T47D (cell line): Measurements from ENCODE around the gene GCHFR.

Experiments used
- DNase-seq, 2 experiments: peaks; one replicate each; pipeline versions ENCODE4 v3.0.0 to v3.0.0-alpha.2; 2011 to 2012; ENCODE audit warnings: low read depth in 1 of 2, low spot score in 1 of 2
- JUND ChIP-seq: IDR thresholded peaks from 2 replicates; pipeline ENCODE4 v1.6.1; 2012; ENCODE audit warnings: low read depth
- in situ Hi-C: cut with HindIII; loops from 2 replicates; pipeline ENCODE4 v1.10.0; 2016; ENCODE audit warnings: low sequenced_read_pairs, low pct_unique_long_range_greater_than_20kb

GCHFR gene

GRCh38 chr15:40762919-40763800 lies 708 bp upstream of the GCHFR start:
- peak; percentile 70 to 89 for DNase-seq
- TF ChIP-seq JUND: no peak
- in situ Hi-C loops: no loop called here

GRCh38 chr15:40764629-40765103 lies 798 bp downstream of the GCHFR start:
- in situ Hi-C loops: no loop called here
- DNase-seq: no peak
- TF ChIP-seq JUND: no peak

- no peak for DNase-seq
- TF ChIP-seq JUND: no peak
- in situ Hi-C loops: no loop called here
Measured at GRCh38 chr15:40766194-40766815, 2.4 kb downstream of the GCHFR start.

- TF ChIP-seq JUND: no peak
- no peak for DNase-seq
- in situ Hi-C loops: no loop called here
Measured at GRCh38 chr15:40766906-40767837, 3.3 kb downstream of the GCHFR start.

- in situ Hi-C loops: no loop called here
- DNase-seq: no peak
- TF ChIP-seq JUND: no peak
Measured at GRCh38 chr15:40767838-40768500, 4.1 kb downstream of the GCHFR start.

- TF ChIP-seq JUND: no peak
- in situ Hi-C loops: no loop called here
- DNase-seq: no peak
Measured at GRCh38 chr15:40768521-40769273, 4.8 kb downstream of the GCHFR start.

- in situ Hi-C loops: no loop called here
Measured at GRCh38 chr15:40769274-40770146, 5.6 kb downstream of the GCHFR start, which contains the start of gene C15orf62. Gene C15orf62, plus strand, starts transcription at chr15:40769980. Its CDS starts 516 bp downstream, at chr15:40770496.

GRCh38 chr15:40770147-40770721 lies 6.4 kb downstream of the GCHFR start:
- in situ Hi-C loops: no loop called here
- no peak for DNase-seq
- TF ChIP-seq JUND: no peak

More at GRCh38 chr15:40769274-40770146, 5.6 kb downstream of the GCHFR start, which contains the start of gene C15orf62:
- no peak for DNase-seq
- TF ChIP-seq JUND: no peak

GRCh38 chr15:40771242-40771641 lies 7.4 kb downstream of the GCHFR start:
- in situ Hi-C loops: no loop called here
- TF ChIP-seq JUND: no peak
- DNase-seq: no peak

- TF ChIP-seq JUND: no peak
- no peak for DNase-seq
- in situ Hi-C loops: no loop called here
Measured at GRCh38 chr15:40772014-40772413, 8.1 kb downstream of the GCHFR start.
